HG03280 (cell line): ENCODE results near the gene CIB2.
A peak's percentile ranks its signal among the peaks of the same experiment; 100 is the strongest.

Source experiments
- ATAC-seq: cut with Tn5 transposase; IDR thresholded peaks from one replicate; pipeline ENCODE4 v1.9.1; 2021; ENCODE audit warnings: mild to moderate bottlenecking, moderate library complexity; ENCODE audit not compliant: unreplicated experiment

CIB2 gene

GRCh38 chr15:78149805-78150751 is 18.8 kb upstream of the CIB2 start:
- ATAC-seq = no peak

GRCh38 chr15:78149068-78149804 is 18.0 kb upstream of the CIB2 start, which contains the start of gene IDH3A:
IDH3A (plus strand) TSS chr15:78149362; CDS start chr15:78149404, 42 bp downstream.
- ATAC-seq = peak; percentile 82

GRCh38 chr15:78148392-78149067 is 17.3 kb upstream of the CIB2 start:
- ATAC-seq = no peak

GRCh38 chr15:78147566-78147965 is 16.3 kb upstream of the CIB2 start:
- ATAC-seq = no peak

- ATAC-seq = no peak
These were observed 15.3 kb upstream of the CIB2 start for GRCh38 chr15:78146425-78147154.

- ATAC-seq = no peak
These were observed 11.1 kb upstream of the CIB2 start for GRCh38 chr15:78142332-78142731.

- ATAC-seq = no peak
These were observed 9.0 kb upstream of the CIB2 start for GRCh38 chr15:78140292-78140691.

- no peak for ATAC-seq
These were observed 8.3 kb upstream of the CIB2 start for GRCh38 chr15:78139578-78139977.

GRCh38 chr15:78133801-78134200 is 2.6 kb upstream of the CIB2 start:
- no peak for ATAC-seq

GRCh38 chr15:78130466-78131294 is 565 bp downstream of the CIB2 start:
- peak; percentile 42 for ATAC-seq

- ATAC-seq = no peak
These were observed 1.4 kb downstream of the CIB2 start for GRCh38 chr15:78129751-78130287.

GRCh38 chr15:78129077-78129750 is 2.0 kb downstream of the CIB2 start:
- ATAC-seq = no peak

- ATAC-seq = no peak
These were observed 3.4 kb downstream of the CIB2 start for GRCh38 chr15:78127882-78128281.

- ATAC-seq = no peak
These were observed 6.0 kb downstream of the CIB2 start for GRCh38 chr15:78125267-78125666.

- ATAC-seq = no peak
These were observed 10.7 kb downstream of the CIB2 start for GRCh38 chr15:78120523-78120922.

- ATAC-seq = no peak
These were observed 18.7 kb downstream of the CIB2 start for GRCh38 chr15:78112551-78112950.

GRCh38 chr15:78111788-78112187 is 19.5 kb downstream of the CIB2 start:
- ATAC-seq = no peak

- no peak for ATAC-seq
These were observed 20.2 kb downstream of the CIB2 start for GRCh38 chr15:78110916-78111475.

GRCh38 chr15:78110096-78110495 is 21.1 kb downstream of the CIB2 start:
- no peak for ATAC-seq
